Astrocyte (in vitro differentiated cells and primary cell): ENCODE data around the gene MAP7. TPM values are rescaled to one million over a fixed set of nuclear protein-coding genes. Genes with fewer than 3 reads are reported as not detected.

ENCODE experiments used
- DNase-seq: peaks from one replicate; pipeline ENCODE4 v3.0.0-alpha.2; 2010; ENCODE audit warnings: low read depth
- FAIRE-seq: peaks from 2 replicates; lab custom pipeline; 2011; peaks lifted over from hg19 to GRCh38; lab: Jason Lieb, UNC
- H2AFZ ChIP-seq: 2 replicates; pipeline ENCODE4 v1.6.0; 2012; ENCODE audit warnings: low read depth, low read length, inconsistent platforms
- H3K27ac ChIP-seq: 2 replicates; pipeline ENCODE4 v1.5.1; 2011; ENCODE audit warnings: low read depth, low read length, inconsistent platforms
- H3K27me3 ChIP-seq: 2 replicates; pipeline ENCODE4 v1.6.0; 2011; ENCODE audit warnings: low read length, inconsistent platforms; ENCODE audit not compliant: insufficient read depth
- H3K36me3 ChIP-seq: 2 replicates; pipeline ENCODE4 v1.5.1; 2011; ENCODE audit warnings: low read length, inconsistent platforms; ENCODE audit not compliant: insufficient read depth
- H3K4me1 ChIP-seq: 2 replicates; pipeline ENCODE4 v1.5.1; 2011; ENCODE audit warnings: low read length, inconsistent platforms; ENCODE audit not compliant: insufficient read depth
- H3K4me2 ChIP-seq: 2 replicates; pipeline ENCODE4 v1.6.0; 2012; ENCODE audit warnings: low read length, inconsistent platforms
- H3K4me3 ChIP-seq: 2 replicates; pipeline ENCODE4 v1.5.1; 2011; ENCODE audit warnings: low read depth, mild to moderate bottlenecking, low read length, inconsistent platforms; ENCODE audit not compliant: insufficient read depth
- H3K79me2 ChIP-seq: 2 replicates; pipeline ENCODE4 v1.6.0; 2012; ENCODE audit warnings: mild to moderate bottlenecking, low read length, inconsistent platforms; ENCODE audit not compliant: insufficient read depth
- H3K9ac ChIP-seq: 2 replicates; pipeline ENCODE4 v1.6.0; 2012; ENCODE audit warnings: mild to moderate bottlenecking, low read length, inconsistent platforms
- H3K9me3 ChIP-seq: 2 replicates; pipeline ENCODE4 v1.5.1; 2012; ENCODE audit warnings: low read depth, mild to moderate bottlenecking, low read length, inconsistent platforms; ENCODE audit not compliant: insufficient read depth
- H4K20me1 ChIP-seq: 2 replicates; pipeline ENCODE4 v1.6.0; 2012; ENCODE audit warnings: low read length, inconsistent platforms; ENCODE audit not compliant: insufficient read depth
- H3K27ac Mint-ChIP-seq: one replicate; pipeline ENCODE4 v1.8.0; 2021; ENCODE audit warnings: mild to moderate bottlenecking, mixed read lengths; ENCODE audit not compliant: unreplicated experiment
- H3K27me3 Mint-ChIP-seq: one replicate; pipeline ENCODE4 v1.8.0; 2021; ENCODE audit warnings: low read depth, mixed read lengths; ENCODE audit not compliant: unreplicated experiment
- H3K36me3 Mint-ChIP-seq: one replicate; pipeline ENCODE4 v1.8.0; 2021; ENCODE audit warnings: low read depth, mixed read lengths; ENCODE audit not compliant: unreplicated experiment
- H3K4me1 Mint-ChIP-seq: one replicate; pipeline ENCODE4 v1.8.0; 2021; ENCODE audit warnings: low read depth, mixed read lengths; ENCODE audit not compliant: unreplicated experiment
- H3K4me3 Mint-ChIP-seq: one replicate; pipeline ENCODE4 v1.8.0; 2021; ENCODE audit warnings: mild to moderate bottlenecking, moderate library complexity, mixed read lengths; ENCODE audit not compliant: unreplicated experiment
- H3K9me3 Mint-ChIP-seq: one replicate; pipeline ENCODE4 v1.8.0; 2021; ENCODE audit warnings: mild to moderate bottlenecking, mixed read lengths; ENCODE audit not compliant: unreplicated experiment
- CTCF ChIP-seq: IDR thresholded peaks from 2 replicates; pipeline ENCODE4 v1.5.1; 2011; ENCODE audit warnings: low read depth, mild to moderate bottlenecking, inconsistent platforms, low read length, moderate library complexity; ENCODE audit not compliant: insufficient read depth
- EZH2 ChIP-seq: IDR thresholded peaks from 2 replicates; pipeline ENCODE4 v1.6.1; 2012; ENCODE audit warnings: mild to moderate bottlenecking, low read length, inconsistent platforms; ENCODE audit not compliant: insufficient read depth
- total RNA-seq: library from RNA; stranded (reverse); gene quantifications from 2 replicates; pipeline ENCODE4 v1.2.1, GENCODE V29; 2021

MAP7 gene
- total RNA-seq, 1 donor from 2014 or later = 3.3 TPM

GRCh38 chr6:136527831-136528230 lies 22.4 kb downstream of the MAP7 start:
- Mint-ChIP-seq H3K27me3 (no peaks in the 10 kb centered on the region), H3K4me1 (peaks cover 23% of the 10 kb centered on the region), H3K36me3 (no peaks in the 10 kb centered on the region), H3K27ac (no peak overlapping the region), H3K4me3 (no peak overlapping the region), H3K9me3 (no peaks in the 10 kb centered on the region)
- no peak for DNase-seq
- TF ChIP-seq CTCF = no peak
- no peak for TF ChIP-seq EZH2
- Histone ChIP-seq H3K27ac (no peak overlapping the region), H3K36me3 (no peaks in the 10 kb centered on the region), H3K27me3 (no peaks in the 10 kb centered on the region), H3K79me2 (no peaks in the 10 kb centered on the region), H3K4me1 (no peaks in the 10 kb centered on the region), H2AFZ (no peak overlapping the region), H3K4me3 (no peak overlapping the region), H3K9me3 (no peaks in the 10 kb centered on the region), H4K20me1 (no peaks in the 10 kb centered on the region), H3K9ac (no peak overlapping the region), H3K4me2 (no peak overlapping the region)
- FAIRE-seq = no peak

- no peaks in the 10 kb centered on the region for H3K4me1 ChIP-seq
- no peaks in the 10 kb centered on the region for H4K20me1 ChIP-seq
- Mint-ChIP-seq H3K4me1 (peaks cover 23% of the 10 kb centered on the region), H3K27ac (no peak overlapping the region), H3K36me3 (no peaks in the 10 kb centered on the region), H3K9me3 (no peaks in the 10 kb centered on the region), H3K27me3 (no peaks in the 10 kb centered on the region), H3K4me3 (peak overlapping the region; percentile 18)
- no peak overlapping the region for H3K9ac ChIP-seq
- no peak overlapping the region for H3K4me2 ChIP-seq
- no peaks in the 10 kb centered on the region for H3K27me3 ChIP-seq
- no peak overlapping the region for H3K4me3 ChIP-seq
- H2AFZ ChIP-seq = no peak overlapping the region
- no peak for FAIRE-seq
- H3K9me3 ChIP-seq = no peaks in the 10 kb centered on the region
- no peak for TF ChIP-seq EZH2
- TF ChIP-seq CTCF = no peak
- DNase-seq = no peak
- H3K36me3 ChIP-seq = no peaks in the 10 kb centered on the region
- H3K79me2 ChIP-seq = no peaks in the 10 kb centered on the region
- H3K27ac ChIP-seq = no peak overlapping the region
Observed at GRCh38 chr6:136526937-136527336, 23.3 kb downstream of the MAP7 start.

GRCh38 chr6:136526196-136526930 lies 23.9 kb downstream of the MAP7 start:
- no peaks in the 10 kb centered on the region for H3K4me1 ChIP-seq
- H3K36me3 Mint-ChIP-seq = no peaks in the 10 kb centered on the region
- no peaks in the 10 kb centered on the region for H4K20me1 ChIP-seq
- H3K4me3 Mint-ChIP-seq = peak overlapping the region; percentile 18
- H3K9me3 Mint-ChIP-seq = no peaks in the 10 kb centered on the region
- no peaks in the 10 kb centered on the region for H3K9me3 ChIP-seq
- DNase-seq (peak; percentile 36), FAIRE-seq (no peak)
- H3K36me3 ChIP-seq = no peaks in the 10 kb centered on the region
- peaks cover 23% of the 10 kb centered on the region for H3K4me1 Mint-ChIP-seq
- H3K79me2 ChIP-seq = no peaks in the 10 kb centered on the region
- peak overlapping the region; percentile 51 for H2AFZ ChIP-seq
- no peak overlapping the region for H3K27ac ChIP-seq
- H3K4me3 ChIP-seq = no peak overlapping the region
- no peak overlapping the region for H3K27ac Mint-ChIP-seq
- peak; percentile 21 for TF ChIP-seq CTCF
- no peak for TF ChIP-seq EZH2
- H3K9ac ChIP-seq = no peak overlapping the region
- no peaks in the 10 kb centered on the region for H3K27me3 ChIP-seq
- no peaks in the 10 kb centered on the region for H3K27me3 Mint-ChIP-seq
- peak overlapping the region; percentile 39 for H3K4me2 ChIP-seq
